ENCODE data around the gene SLC17A9. TPM values are rescaled to one million over a fixed set of nuclear protein-coding genes. Genes with fewer than 3 reads are reported as not detected.

Gene SLC17A9
- total RNA-seq, 2 experiments from 2014 or later: 78.5 to 78.7 TPM

- intact Hi-C loops (cut with micrococcal nuclease): no loop called here
- CTCF ChIA-PET: interaction anchor here (1.2 to 1.5 kb wide), 3 partner anchors 42 to 209 kb away, joined by 3 to 7 read pairs (median 4); no protein-coding TSS in a partner anchor
- H3K27ac Mint-ChIP-seq: no peak overlapping the region
- no peak for TF ChIP-seq CTCF (IDR thresholded peaks at IDR 0.05)
- H3K4me3 Mint-ChIP-seq: no peak overlapping the region
- H3K27me3 Mint-ChIP-seq: peaks cover 22% of the 10 kb centered on the region
- H3K36me3 Mint-ChIP-seq (ENCODE audit: low read depth): peaks cover 2% of the 10 kb centered on the region
- DNase-seq (no peak), ATAC-seq (no peak)
- peaks cover 14% of the 10 kb centered on the region for H3K4me1 Mint-ChIP-seq (ENCODE audit: low read depth)
- POLR2A ChIA-PET: no interaction called here
- peaks cover 19% of the 10 kb centered on the region for H3K9me3 Mint-ChIP-seq
These were observed 61.8 kb downstream of the SLC17A9 start for GRCh38 chr20:63014287-63014686.

- Mint-ChIP-seq H3K4me3 (no peak overlapping the region), H3K9me3 (peaks cover 19% of the 10 kb centered on the region), H3K27ac (no peak overlapping the region), H3K36me3 (ENCODE audit: low read depth) (peaks cover 2% of the 10 kb centered on the region), H3K4me1 (ENCODE audit: low read depth) (peaks cover 12% of the 10 kb centered on the region), H3K27me3 (peaks cover 22% of the 10 kb centered on the region)
- DNase-seq: no peak
- ChIA-PET POLR2A (no interaction called here), CTCF (interaction anchor here (1.2 to 1.5 kb wide), 3 partner anchors 42 to 209 kb away, joined by 3 to 7 read pairs (median 4); no protein-coding TSS in a partner anchor)
- TF ChIP-seq CTCF (IDR thresholded peaks at IDR 0.05): no peak
- intact Hi-C loops (cut with micrococcal nuclease): no loop called here
- ATAC-seq: no peak
These were observed 62.2 kb downstream of the SLC17A9 start for GRCh38 chr20:63014710-63015109.

GRCh38 chr20:63015147-63015661 is 62.7 kb downstream of the SLC17A9 start:
- H3K36me3 Mint-ChIP-seq (ENCODE audit: low read depth): peaks cover 2% of the 10 kb centered on the region
- POLR2A ChIA-PET: interaction anchor here (1.1 kb wide), 1 partner anchor 68 kb away, joined by 3 read pairs; no protein-coding TSS in a partner anchor
- DNase-seq (no peak), ATAC-seq (no peak)
- TF ChIP-seq CTCF (IDR thresholded peaks at IDR 0.05): no peak
- CTCF ChIA-PET: interaction anchor here (1.2 to 1.5 kb wide), 3 partner anchors 43 to 208 kb away, joined by 3 to 7 read pairs (median 4); no protein-coding TSS in a partner anchor
- no peak overlapping the region for H3K27ac Mint-ChIP-seq
- intact Hi-C loops (cut with micrococcal nuclease): no loop called here
- H3K9me3 Mint-ChIP-seq: peaks cover 19% of the 10 kb centered on the region
- peaks cover 7% of the 10 kb centered on the region for H3K4me1 Mint-ChIP-seq (ENCODE audit: low read depth)
- H3K4me3 Mint-ChIP-seq: no peak overlapping the region
- H3K27me3 Mint-ChIP-seq: peaks cover 20% of the 10 kb centered on the region

GRCh38 chr20:63015662-63016361 is 63.3 kb downstream of the SLC17A9 start:
- peaks cover 20% of the 10 kb centered on the region for H3K27me3 Mint-ChIP-seq
- no peak for DNase-seq
- CTCF ChIA-PET: interaction anchor here (1.2 kb wide), 1 partner anchor 117 kb away, joined by 3 read pairs; no protein-coding TSS in a partner anchor

More at GRCh38 chr20:63015662-63016361, 63.3 kb downstream of the SLC17A9 start:
- peaks cover 2% of the 10 kb centered on the region for H3K36me3 Mint-ChIP-seq (ENCODE audit: low read depth)
- POLR2A ChIA-PET: interaction anchor here (0.6 to 1.1 kb wide), 2 partner anchors 67 to 68 kb away, joined by 3 read pairs; no protein-coding TSS in a partner anchor
- no peak overlapping the region for H3K4me3 Mint-ChIP-seq
- no peak overlapping the region for H3K27ac Mint-ChIP-seq
- H3K9me3 Mint-ChIP-seq: peaks cover 19% of the 10 kb centered on the region
- no peak for ATAC-seq
- intact Hi-C loops (cut with micrococcal nuclease): no loop called here
- no peak for TF ChIP-seq CTCF (IDR thresholded peaks at IDR 0.05)
- H3K4me1 Mint-ChIP-seq (ENCODE audit: low read depth): peaks cover 4% of the 10 kb centered on the region
